Measurements from ENCODE around the gene MYEOV. TPM values are rescaled to one million over a fixed set of nuclear protein-coding genes. Genes with fewer than 3 reads are reported as not detected.
A peak's percentile ranks its signal among the peaks of the same experiment; 100 is the strongest.

MYEOV gene
- total RNA-seq, 1 experiment from 2014 or later = not detected

DNA sequence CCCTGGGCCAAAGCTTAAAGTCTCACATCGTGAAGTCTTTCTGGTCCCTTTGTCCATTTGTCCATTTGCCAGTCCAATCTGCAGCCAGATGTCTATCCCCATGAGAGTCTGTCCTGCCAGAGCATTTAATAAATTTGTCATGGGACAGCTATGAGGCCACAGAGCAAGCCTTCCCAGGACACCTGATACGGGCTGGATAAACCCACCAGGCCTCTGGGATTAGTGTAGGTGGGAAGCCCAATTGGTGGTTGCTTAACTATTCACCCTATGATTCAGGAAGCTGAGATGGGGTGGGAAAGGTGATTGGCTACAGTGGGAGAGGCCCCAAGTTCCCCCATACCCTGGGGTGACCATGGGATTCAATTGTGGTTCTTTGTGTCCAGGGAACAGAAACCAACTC lies 39.9 kb downstream of the MYEOV start:
- CTCF ChIA-PET = no interaction called here

DNA sequence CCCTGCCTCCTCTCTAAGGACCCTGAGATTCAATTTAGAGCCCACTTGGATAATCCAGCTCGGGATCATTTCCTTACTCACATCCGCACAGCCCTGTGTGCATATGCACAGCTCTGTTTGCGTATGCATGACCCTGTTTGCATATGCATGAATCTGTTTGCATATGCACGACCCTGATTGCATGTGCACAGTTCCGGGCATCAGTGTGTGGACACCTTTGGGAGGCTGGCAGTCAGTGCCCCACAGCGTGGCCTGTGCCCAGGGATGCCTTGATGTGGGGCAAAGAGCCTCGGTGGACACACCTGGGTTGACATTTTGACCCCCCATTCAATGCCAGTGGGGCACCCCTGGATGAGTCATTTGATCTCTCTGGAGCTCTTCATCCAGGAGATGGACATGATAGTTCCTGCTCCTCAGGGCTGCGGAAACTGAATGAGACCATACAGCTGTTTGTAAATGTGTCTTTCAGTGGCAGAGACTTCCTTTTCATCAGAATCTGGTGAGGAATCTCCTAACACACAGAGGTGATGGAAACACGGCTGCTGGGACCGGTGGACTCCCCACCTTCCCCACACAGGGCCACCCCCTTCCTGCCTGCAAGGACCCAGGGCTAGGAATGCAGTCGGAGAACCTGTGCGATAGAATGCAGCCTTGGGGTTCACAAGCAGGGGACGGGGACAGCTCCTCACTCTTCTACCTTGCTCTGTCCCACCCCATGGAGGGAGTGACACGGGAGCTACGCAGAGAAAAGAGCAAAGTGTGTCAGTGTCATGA lies 41.2 kb downstream of the MYEOV start:
- no peak overlapping the region for H3K27ac Mint-ChIP-seq (ENCODE audit: low read depth, unreplicated experiment)
- no peaks in the 10 kb centered on the region for H3K9me3 Mint-ChIP-seq (ENCODE audit: unreplicated experiment)
- peaks cover 12% of the 10 kb centered on the region for H3K4me1 Mint-ChIP-seq (ENCODE audit: insufficient read depth, unreplicated experiment)
- no TSS peak for BruUV-seq (replicated peaks)
- ChIA-PET CTCF (interaction anchor here (1.3 to 1.6 kb wide), 2 partner anchors 204 to 335 kb away, joined by 3 to 4 read pairs; no protein-coding TSS in a partner anchor), POLR2A (no interaction called here)
- no peaks in the 10 kb centered on the region for H3K27me3 Mint-ChIP-seq (ENCODE audit: insufficient read depth, unreplicated experiment)
- TF ChIP-seq, protein P1, sequence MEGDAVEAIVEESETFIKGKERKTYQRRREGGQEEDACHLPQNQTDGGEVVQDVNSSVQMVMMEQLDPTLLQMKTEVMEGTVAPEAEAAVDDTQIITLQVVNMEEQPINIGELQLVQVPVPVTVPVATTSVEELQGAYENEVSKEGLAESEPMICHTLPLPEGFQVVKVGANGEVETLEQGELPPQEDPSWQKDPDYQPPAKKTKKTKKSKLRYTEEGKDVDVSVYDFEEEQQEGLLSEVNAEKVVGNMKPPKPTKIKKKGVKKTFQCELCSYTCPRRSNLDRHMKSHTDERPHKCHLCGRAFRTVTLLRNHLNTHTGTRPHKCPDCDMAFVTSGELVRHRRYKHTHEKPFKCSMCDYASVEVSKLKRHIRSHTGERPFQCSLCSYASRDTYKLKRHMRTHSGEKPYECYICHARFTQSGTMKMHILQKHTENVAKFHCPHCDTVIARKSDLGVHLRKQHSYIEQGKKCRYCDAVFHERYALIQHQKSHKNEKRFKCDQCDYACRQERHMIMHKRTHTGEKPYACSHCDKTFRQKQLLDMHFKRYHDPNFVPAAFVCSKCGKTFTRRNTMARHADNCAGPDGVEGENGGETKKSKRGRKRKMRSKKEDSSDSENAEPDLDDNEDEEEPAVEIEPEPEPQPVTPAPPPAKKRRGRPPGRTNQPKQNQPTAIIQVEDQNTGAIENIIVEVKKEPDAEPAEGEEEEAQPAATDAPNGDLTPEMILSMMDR (IDR thresholded peaks at IDR 0.05; ENCODE audit: unreplicated experiment) = no peak
- H3K4me3 Mint-ChIP-seq (ENCODE audit: unreplicated experiment) = no peak overlapping the region
- peaks cover 6% of the 10 kb centered on the region for H3K36me3 Mint-ChIP-seq (ENCODE audit: insufficient read depth, unreplicated experiment)
- no peak for DNase-seq (ENCODE audit: unreplicated experiment)
- intact Hi-C loops (cut with micrococcal nuclease) = no loop called here

More for the DNA sequence above, 39.9 kb downstream of the MYEOV start:
- intact Hi-C loops (cut with micrococcal nuclease) = no loop called here
- no peak for DNase-seq (ENCODE audit: unreplicated experiment)
- no TSS peak for BruUV-seq (replicated peaks)
- Mint-ChIP-seq H3K4me3 (ENCODE audit: unreplicated experiment) (no peak overlapping the region), H3K27ac (ENCODE audit: low read depth, unreplicated experiment) (no peak overlapping the region), H3K27me3 (ENCODE audit: insufficient read depth, unreplicated experiment) (no peaks in the 10 kb centered on the region), H3K36me3 (ENCODE audit: insufficient read depth, unreplicated experiment) (peaks cover 5% of the 10 kb centered on the region), H3K4me1 (ENCODE audit: insufficient read depth, unreplicated experiment) (peaks cover 12% of the 10 kb centered on the region), H3K9me3 (ENCODE audit: unreplicated experiment) (no peaks in the 10 kb centered on the region)
- TF ChIP-seq, protein P1 (IDR thresholded peaks at IDR 0.05; ENCODE audit: unreplicated experiment) = no peak
- POLR2A ChIA-PET = interaction anchor here (1.2 kb wide), 1 partner anchor 60 kb away, joined by 3 read pairs; no protein-coding TSS in a partner anchor

DNA sequence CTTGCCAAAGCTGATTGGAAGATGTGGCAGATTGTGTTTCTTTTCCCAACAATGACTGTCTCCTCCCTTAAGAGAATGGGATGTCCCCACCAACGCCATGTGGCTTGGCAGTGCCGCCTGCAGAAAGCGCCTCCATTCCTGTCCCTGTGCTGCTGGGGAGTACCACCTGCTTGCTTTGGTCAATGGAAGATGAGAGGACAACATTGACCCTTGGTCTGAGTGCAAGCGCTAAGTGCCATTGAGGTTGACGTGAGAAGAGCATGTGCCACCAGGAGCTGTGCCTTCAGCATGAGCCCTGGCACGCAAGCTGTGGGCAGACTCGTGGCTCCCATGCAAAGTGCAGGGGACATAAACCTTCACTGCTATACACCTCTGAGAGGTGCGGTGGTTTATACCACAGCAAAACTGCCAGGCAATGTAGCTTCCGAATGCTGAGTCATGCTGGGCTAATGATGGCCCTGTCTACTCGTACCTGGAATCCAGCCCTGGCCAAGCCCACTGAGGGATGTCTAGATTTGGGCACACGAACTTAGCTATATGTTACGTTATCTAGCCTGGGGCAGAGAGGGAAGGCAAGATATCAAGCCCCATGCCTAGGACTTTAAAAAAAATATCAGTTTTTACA lies 41.9 kb downstream of the MYEOV start:
- CTCF ChIA-PET = interaction anchor here (1.1 to 1.6 kb wide), 3 partner anchors 9 to 334 kb away, joined by 3 to 4 read pairs (median 3); no protein-coding TSS in a partner anchor
- TF ChIP-seq, protein P1 (IDR thresholded peaks at IDR 0.05; ENCODE audit: unreplicated experiment) = no peak
- DNase-seq (ENCODE audit: unreplicated experiment) = peak; percentile 50
- Mint-ChIP-seq H3K4me1 (ENCODE audit: insufficient read depth, unreplicated experiment) (peaks cover 12% of the 10 kb centered on the region), H3K27ac (ENCODE audit: low read depth, unreplicated experiment) (no peak overlapping the region), H3K27me3 (ENCODE audit: insufficient read depth, unreplicated experiment) (no peaks in the 10 kb centered on the region), H3K4me3 (ENCODE audit: unreplicated experiment) (no peak overlapping the region), H3K36me3 (ENCODE audit: insufficient read depth, unreplicated experiment) (peaks cover 6% of the 10 kb centered on the region), H3K9me3 (ENCODE audit: unreplicated experiment) (no peaks in the 10 kb centered on the region)
- POLR2A ChIA-PET = interaction anchor here (0.9 kb wide), 1 partner anchor 10 kb away, joined by 3 read pairs; no protein-coding TSS in a partner anchor
- no TSS peak for BruUV-seq (replicated peaks)
- intact Hi-C loops (cut with micrococcal nuclease) = no loop called here

DNA sequence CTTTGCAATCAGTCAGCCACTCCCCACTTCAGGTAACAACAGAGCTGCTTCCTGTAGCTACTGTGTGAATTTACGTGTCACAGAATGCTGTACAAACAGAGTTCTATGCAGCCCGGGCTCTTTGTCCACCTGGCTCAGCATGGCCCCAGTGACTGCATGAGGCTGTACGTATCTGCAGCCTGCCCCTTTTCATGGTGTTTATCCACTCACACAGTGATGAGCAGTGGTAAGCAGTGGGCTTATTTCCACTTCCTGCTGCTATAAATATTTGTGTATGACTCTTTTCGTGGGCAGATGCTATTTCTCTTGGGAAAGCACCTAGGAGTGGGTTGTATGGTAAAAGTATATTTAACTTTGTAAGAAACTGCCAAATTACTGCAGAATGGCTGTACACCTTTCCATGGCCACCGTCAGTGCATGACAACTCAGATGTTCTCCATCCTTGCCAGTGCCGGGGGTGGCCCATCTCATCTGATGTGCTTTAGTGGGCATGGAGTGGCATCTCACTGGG lies 43.3 kb downstream of the MYEOV start:
- no TSS peak for BruUV-seq (replicated peaks)
- ChIA-PET POLR2A (no interaction called here), CTCF (interaction anchor here (0.7 kb wide), 1 partner anchor 374 kb away, joined by 4 read pairs; no protein-coding TSS in a partner anchor)
- TF ChIP-seq, protein P1 (IDR thresholded peaks at IDR 0.05; ENCODE audit: unreplicated experiment) = no peak
- no peaks in the 10 kb centered on the region for H3K27me3 Mint-ChIP-seq (ENCODE audit: insufficient read depth, unreplicated experiment)
- peaks cover 12% of the 10 kb centered on the region for H3K4me1 Mint-ChIP-seq (ENCODE audit: insufficient read depth, unreplicated experiment)
- DNase-seq (ENCODE audit: unreplicated experiment) = no peak
- H3K4me3 Mint-ChIP-seq (ENCODE audit: unreplicated experiment) = no peak overlapping the region
- H3K27ac Mint-ChIP-seq (ENCODE audit: low read depth, unreplicated experiment) = no peak overlapping the region
- intact Hi-C loops (cut with micrococcal nuclease) = no loop called here
- peaks cover 6% of the 10 kb centered on the region for H3K36me3 Mint-ChIP-seq (ENCODE audit: insufficient read depth, unreplicated experiment)
- no peaks in the 10 kb centered on the region for H3K9me3 Mint-ChIP-seq (ENCODE audit: unreplicated experiment)
